Endothelial cell of umbilical vein (primary cell): Measurements from ENCODE around the gene STK40.

Experiments
- EZH2 ChIP-seq: IDR thresholded peaks from 2 replicates; pipeline ENCODE4 v1.6.1; 2012; ENCODE audit warnings: borderline replicate concordance, low read depth, mild to moderate bottlenecking, moderate library complexity, low read length, inconsistent platforms; ENCODE audit not compliant: severe bottlenecking
- TF ChIP-seq, protein P1 (sequence below), 2 donors: IDR thresholded peaks; 1 replicate in 1 of 2; 2 replicates in 1 of 2; pipeline ENCODE4 v1.5.1; 2011; ENCODE audit warnings: low read length in 2 of 2, mild to moderate bottlenecking in 2 of 2, moderate library complexity in 2 of 2, control low read depth in 1 of 2, inconsistent platforms in 1 of 2, low read depth in 1 of 2; ENCODE audit not compliant: insufficient read depth in 1 of 2; ENCODE audit errors: extremely low read depth in 1 of 2

DNA sequence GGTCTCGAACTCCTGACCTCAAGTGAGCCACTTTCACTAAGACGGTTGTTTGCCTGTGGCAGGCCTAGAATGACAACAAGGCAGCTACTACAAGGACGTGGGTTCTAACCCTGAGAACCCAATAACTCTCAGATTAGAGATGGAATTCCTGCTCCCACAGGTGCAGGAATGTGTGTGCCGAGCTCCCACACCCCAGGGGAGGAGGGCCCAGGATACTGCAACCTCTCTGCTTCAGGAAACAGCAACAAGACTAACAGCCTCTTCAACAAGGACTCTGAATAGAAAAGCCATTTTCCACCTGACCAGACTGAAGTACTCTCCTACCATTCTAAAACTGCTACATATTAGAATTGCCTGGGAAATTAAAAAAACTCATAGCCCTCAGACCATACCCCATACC lies 7.1 kb upstream of the STK40 start:
- no peak for TF ChIP-seq EZH2
- TF ChIP-seq, protein P1, sequence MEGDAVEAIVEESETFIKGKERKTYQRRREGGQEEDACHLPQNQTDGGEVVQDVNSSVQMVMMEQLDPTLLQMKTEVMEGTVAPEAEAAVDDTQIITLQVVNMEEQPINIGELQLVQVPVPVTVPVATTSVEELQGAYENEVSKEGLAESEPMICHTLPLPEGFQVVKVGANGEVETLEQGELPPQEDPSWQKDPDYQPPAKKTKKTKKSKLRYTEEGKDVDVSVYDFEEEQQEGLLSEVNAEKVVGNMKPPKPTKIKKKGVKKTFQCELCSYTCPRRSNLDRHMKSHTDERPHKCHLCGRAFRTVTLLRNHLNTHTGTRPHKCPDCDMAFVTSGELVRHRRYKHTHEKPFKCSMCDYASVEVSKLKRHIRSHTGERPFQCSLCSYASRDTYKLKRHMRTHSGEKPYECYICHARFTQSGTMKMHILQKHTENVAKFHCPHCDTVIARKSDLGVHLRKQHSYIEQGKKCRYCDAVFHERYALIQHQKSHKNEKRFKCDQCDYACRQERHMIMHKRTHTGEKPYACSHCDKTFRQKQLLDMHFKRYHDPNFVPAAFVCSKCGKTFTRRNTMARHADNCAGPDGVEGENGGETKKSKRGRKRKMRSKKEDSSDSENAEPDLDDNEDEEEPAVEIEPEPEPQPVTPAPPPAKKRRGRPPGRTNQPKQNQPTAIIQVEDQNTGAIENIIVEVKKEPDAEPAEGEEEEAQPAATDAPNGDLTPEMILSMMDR (IDR thresholded peaks at IDR 0.05; ENCODE audit: extremely low read depth in 1 of 2, insufficient read depth in 1 of 2, low read depth in 1 of 2, low read length in 2 of 2), result no peak
